Adrenal gland (tissue), 19 donors: Measurements from ENCODE around the gene PACSIN2. TPM values are rescaled to one million over a fixed set of nuclear protein-coding genes. Genes with fewer than 3 reads are reported as not detected.

Experiments
- DNase-seq, 7 donors: peaks; one replicate each; pipeline ENCODE4 v3.0.0-alpha.2; 2019 to 2020
- H3K27ac ChIP-seq, 5 donors: fragments of 200-600 bp; sonication (generic) in 4 of 5; 1 replicate in 3 of 5; 2 replicates in 2 of 5; pipeline versions ENCODE4 v1.5.1 to v1.8.0; 2016 to 2020; ENCODE audit warnings: mild to moderate bottlenecking in 1 of 5
- H3K27me3 ChIP-seq: fragments of 200-600 bp; 2 replicates; pipeline ENCODE4 v1.8.0; 2021
- H3K36me3 ChIP-seq, 2 donors: fragments of 200-600 bp; replicated peaks in 1 of 2; 1 replicate in 1 of 2; 2 replicates in 1 of 2; pipeline versions ENCODE4 v1.5.1 to v1.8.0; 2018 to 2022
- H3K4me1 ChIP-seq, 2 donors: fragments of 200-600 bp; replicated peaks in 1 of 2; 1 replicate in 1 of 2; 2 replicates in 1 of 2; pipeline versions ENCODE4 v1.5.1 to v1.8.0; 2018 to 2021
- H3K4me3 ChIP-seq, 4 donors: fragments of 200-600 bp; sonication (generic) in 3 of 4; one replicate each; pipeline ENCODE4 v1.5.1; 2016 to 2018
- H3K9me3 ChIP-seq, 3 donors: fragments of 200-600 bp; sonication (generic) in 1 of 3; replicated peaks in 1 of 3; 1 replicate in 2 of 3; 2 replicates in 1 of 3; pipeline versions ENCODE4 v1.5.1 to v1.8.0; 2016 to 2021
- POLR2A ChIP-seq, 2 donors: fragments of 450-650 bp; IDR thresholded peaks; one replicate each; pipeline ENCODE4 v1.6.1; 2017; ENCODE audit warnings: antibody characterized with exemption in 2 of 2, mild to moderate bottlenecking in 2 of 2, moderate library complexity in 1 of 2
- WGBS, 4 donors: extraction: QIAGEN DNeasy Blood & Tissue Kit in 2 of 4; methylation state at CpG; one replicate each; pipeline versions ENCODE4 v1.1.5 to v1.1.7; 2013 to 2017; 5-methylcytosine and 5-hydroxymethylcytosine counted together
- intact Hi-C, 2 donors: fragments of 100-400 bp; cut with DNase I; formaldehyde crosslinking; loops; one replicate each; pipeline versions ENCODE4 v1.14.1 to v1.15.0; 2022 to 2023
- long read RNA-seq, 10 donors: library from polyadenylated mRNA in 3 of 10; unstranded in 2 of 10; stranded (forward) in 1 of 10; transcript quantifications; one replicate each; pipeline ENCODE4 v2.0.0 and lab custom pipeline, GENCODE V29; 2021 to 2026
- polyA plus RNA-seq, 3 donors: library from polyadenylated mRNA; stranded (reverse); fragments of 200-250 nt in 2 of 3; fragments of 350-450 nt in 1 of 3; fragmentation: Illumina TruSeq in 1 of 3; extraction: RNeasy Lipid Tissue Mini Kit (QIAGEN cat#74804) in 1 of 3; gene quantifications; one replicate each; pipeline ENCODE4 v1.2.3, GENCODE V29; 2013 to 2014
- total RNA-seq, 9 donors: library from RNA; depleted of rRNA in 4 of 9; stranded (reverse); fragments of >200 nt in 4 of 9; fragments of 120-200 nt in 1 of 9; fragmentation: NEBNext Ultra II Directional in 1 of 9; extraction: Animal tissue kit (Norgen Biotek cat#: 25700) in 1 of 9; gene quantifications; one replicate each; pipeline versions ENCODE4 v1.1.0 to v1.2.4, GENCODE V29; 2013 to 2023
- TF ChIP-seq, protein P1 (sequence below), 6 experiments: fragments of 450-650 bp in 4 of 6; fragments of 200-600 bp in 2 of 6; sonication (generic) in 1 of 6; IDR thresholded peaks; 1 replicate in 5 of 6; 2 replicates in 1 of 6; pipeline versions ENCODE4 v1.5.1 to v1.8.0; 2016 to 2021; ENCODE audit warnings: antibody characterized with exemption in 6 of 6, mild to moderate bottlenecking in 2 of 6, moderate library complexity in 1 of 6
- donor health status: healthy with polysubstance abuse.
- donor health status: Bipolar disorder and iron deficiency.
- donor health status: DM: yes; HTN: yes; CAD: no.
- donor health status: DM: no; HTN: no; CAD: no.
- donor health status: DM: no; HTN: no; CAD: no.
- donor health status: DM: yes; HTN: yes; CAD: no.

PACSIN2 gene, protein sequence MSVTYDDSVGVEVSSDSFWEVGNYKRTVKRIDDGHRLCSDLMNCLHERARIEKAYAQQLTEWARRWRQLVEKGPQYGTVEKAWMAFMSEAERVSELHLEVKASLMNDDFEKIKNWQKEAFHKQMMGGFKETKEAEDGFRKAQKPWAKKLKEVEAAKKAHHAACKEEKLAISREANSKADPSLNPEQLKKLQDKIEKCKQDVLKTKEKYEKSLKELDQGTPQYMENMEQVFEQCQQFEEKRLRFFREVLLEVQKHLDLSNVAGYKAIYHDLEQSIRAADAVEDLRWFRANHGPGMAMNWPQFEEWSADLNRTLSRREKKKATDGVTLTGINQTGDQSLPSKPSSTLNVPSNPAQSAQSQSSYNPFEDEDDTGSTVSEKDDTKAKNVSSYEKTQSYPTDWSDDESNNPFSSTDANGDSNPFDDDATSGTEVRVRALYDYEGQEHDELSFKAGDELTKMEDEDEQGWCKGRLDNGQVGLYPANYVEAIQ
- total RNA-seq (100 to 1,000 TPM in 6 of 9 donors, 10 to 100 TPM in 3; 77.9 to 186 (median 123) TPM), polyA plus RNA-seq (100 to 1,000 TPM in 1 of 3 donors, 10 to 100 TPM in 2; 29.8 to 152 (median 36.5) TPM)
- long read RNA-seq, donor 1, transcript PACSIN2-201 (11 exons, 3,249 nt): major isoform, 8 of 9 reads
- long read RNA-seq, donor 1, partial matches to known transcripts: 0 of 9 reads
- long read RNA-seq, donor 1, other reads (novel, unspliced or antisense): 0 of 9 reads
- long read RNA-seq, donor 2, partial matches to known transcripts: 5 of 9 reads
- long read RNA-seq, donor 2, other reads (novel, unspliced or antisense): 0 of 9 reads
- long read RNA-seq, donor 3, transcript PACSIN2-201 (11 exons, 3,249 nt): major isoform, 6 of 13 reads
- long read RNA-seq, donor 3, partial matches to known transcripts: 7 of 13 reads
- long read RNA-seq, donor 3, other reads (novel, unspliced or antisense): 0 of 13 reads
- long read RNA-seq, donor 4, transcript PACSIN2-201 (11 exons, 3,249 nt): major isoform, 9 of 20 reads
- long read RNA-seq, donor 4, partial matches to known transcripts: 4 of 20 reads
- long read RNA-seq, donor 4, other reads (novel, unspliced or antisense): 7 of 20 reads
- long read RNA-seq, donor 5, transcript PACSIN2-201 (11 exons, 3,249 nt): major isoform, 185 of 271 reads
- long read RNA-seq, donor 5, partial matches to known transcripts: 16 of 271 reads
- long read RNA-seq, donor 5, other reads (novel, unspliced or antisense): 70 of 271 reads
- long read RNA-seq, donor 6, transcript PACSIN2-201 (11 exons, 3,249 nt): major isoform, 9 of 12 reads
- long read RNA-seq, donor 6, partial matches to known transcripts: 2 of 12 reads
- long read RNA-seq, donor 6, other reads (novel, unspliced or antisense): 1 of 12 reads
- long read RNA-seq, donor 7, partial matches to known transcripts: 6 of 8 reads
- long read RNA-seq, donor 7, other reads (novel, unspliced or antisense): 0 of 8 reads
- long read RNA-seq, donor 8, transcript PACSIN2-201 (11 exons, 3,249 nt): major isoform, 12 of 24 reads
- long read RNA-seq, donor 8, partial matches to known transcripts: 12 of 24 reads
- long read RNA-seq, donor 8, other reads (novel, unspliced or antisense): 0 of 24 reads
- long read RNA-seq, donor 9, partial matches to known transcripts: 0 of 4 reads
- long read RNA-seq, donor 9, other reads (novel, unspliced or antisense): 0 of 4 reads
- long read RNA-seq, donor 10, transcript PACSIN2-201 (11 exons, 3,249 nt): major isoform, 7 of 7 reads
- long read RNA-seq, donor 10, partial matches to known transcripts: 0 of 7 reads
- long read RNA-seq, donor 10, other reads (novel, unspliced or antisense): 0 of 7 reads

DNA sequence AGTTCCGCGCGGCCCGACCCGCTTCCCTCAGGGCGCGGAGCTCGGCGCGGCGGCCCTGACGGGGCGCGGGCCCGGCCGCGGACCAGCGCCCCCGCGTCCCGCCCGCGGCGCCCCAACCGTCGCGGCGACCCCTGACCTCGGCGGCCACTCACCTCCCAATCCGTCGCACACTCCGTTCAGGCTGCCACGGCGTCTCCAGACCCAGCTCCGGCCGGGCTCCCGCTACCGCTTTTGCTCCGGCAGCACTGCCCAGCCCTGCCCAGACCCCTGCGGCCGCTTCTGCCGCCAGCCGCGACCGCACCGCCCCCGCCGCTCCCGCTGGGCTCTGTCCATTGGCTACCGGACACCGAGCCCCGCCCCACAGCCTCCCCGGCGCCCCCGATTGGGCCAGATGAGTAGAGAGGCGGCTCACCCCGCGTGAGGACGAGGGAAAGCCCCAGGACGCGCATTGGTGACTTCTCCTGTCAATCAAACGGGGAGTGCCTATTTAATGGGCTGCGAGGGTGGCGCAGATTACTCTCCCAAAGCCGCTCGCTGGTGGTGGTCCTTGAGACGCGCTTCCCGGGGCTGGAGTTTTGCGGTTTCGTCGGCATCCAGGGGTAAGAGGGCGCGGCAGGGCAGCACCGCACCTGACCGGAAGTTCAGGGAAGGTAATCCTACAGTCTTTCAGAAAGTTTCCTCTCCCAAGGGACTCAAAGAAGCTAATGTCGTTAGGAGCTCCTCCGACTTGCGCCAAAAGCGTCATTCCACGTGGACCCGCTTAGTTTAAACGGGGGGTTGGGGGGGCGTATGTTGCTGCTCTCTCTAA, at the start of gene PACSIN2:
Gene PACSIN2, minus strand, starts transcription at position 281 of the 808 bp plus-strand sequence. CDS start 103,069 bp downstream, outside the sequence.
- Histone ChIP-seq H3K4me1 (peaks cover 24 to 37% of the 10 kb centered on the region in 2 donors), H3K4me3 (peak within 1 kb of the TSS in 3 of 4 donors; percentile 60 to 93 (median 74)), H3K9me3 (no peaks in the 10 kb centered on the region), H3K27ac (peak within 1 kb of the TSS in 4 of 5 donors; percentile 34 to 94 (median 79)), H3K27me3 (no peaks in the 10 kb centered on the region), H3K36me3 (no peaks in the 10 kb centered on the region)
- peak; percentile 100 for DNase-seq
- intact Hi-C loops: loop anchor here in 1 of 2 donors (10.0 kb wide), 1 partner anchor 130 kb away; no protein-coding TSS in a partner anchor
- WGBS, 4 donors: 0% methylated on average over 1 to 85 of the region's 85 CpGs
- TF ChIP-seq POLR2A (IDR thresholded peaks at IDR 0.05): peak; percentile 87 to 98
- TF ChIP-seq, protein P1, sequence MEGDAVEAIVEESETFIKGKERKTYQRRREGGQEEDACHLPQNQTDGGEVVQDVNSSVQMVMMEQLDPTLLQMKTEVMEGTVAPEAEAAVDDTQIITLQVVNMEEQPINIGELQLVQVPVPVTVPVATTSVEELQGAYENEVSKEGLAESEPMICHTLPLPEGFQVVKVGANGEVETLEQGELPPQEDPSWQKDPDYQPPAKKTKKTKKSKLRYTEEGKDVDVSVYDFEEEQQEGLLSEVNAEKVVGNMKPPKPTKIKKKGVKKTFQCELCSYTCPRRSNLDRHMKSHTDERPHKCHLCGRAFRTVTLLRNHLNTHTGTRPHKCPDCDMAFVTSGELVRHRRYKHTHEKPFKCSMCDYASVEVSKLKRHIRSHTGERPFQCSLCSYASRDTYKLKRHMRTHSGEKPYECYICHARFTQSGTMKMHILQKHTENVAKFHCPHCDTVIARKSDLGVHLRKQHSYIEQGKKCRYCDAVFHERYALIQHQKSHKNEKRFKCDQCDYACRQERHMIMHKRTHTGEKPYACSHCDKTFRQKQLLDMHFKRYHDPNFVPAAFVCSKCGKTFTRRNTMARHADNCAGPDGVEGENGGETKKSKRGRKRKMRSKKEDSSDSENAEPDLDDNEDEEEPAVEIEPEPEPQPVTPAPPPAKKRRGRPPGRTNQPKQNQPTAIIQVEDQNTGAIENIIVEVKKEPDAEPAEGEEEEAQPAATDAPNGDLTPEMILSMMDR (IDR thresholded peaks at IDR 0.05): no peak

DNA sequence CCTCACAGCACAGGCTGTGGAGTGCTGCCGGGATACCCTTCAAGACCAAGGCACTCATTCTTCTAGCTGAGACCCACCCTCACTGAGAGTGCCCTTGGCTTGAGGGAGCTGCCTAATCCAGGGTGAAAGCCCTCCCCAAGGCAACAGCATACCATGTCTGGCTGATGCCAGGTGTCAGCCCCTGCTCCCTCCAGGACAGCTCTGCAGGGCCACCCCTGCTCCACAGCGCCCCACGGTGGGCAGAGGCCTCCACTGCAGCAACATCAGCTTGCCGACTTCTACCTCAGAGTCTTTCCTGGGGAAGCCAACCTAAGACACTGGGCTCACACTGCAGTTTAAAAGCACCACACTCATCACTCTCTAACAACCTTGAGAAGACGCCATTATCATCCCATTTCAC, 45.2 kb upstream of the PACSIN2 start:
- Histone ChIP-seq H3K9me3 (no peaks in the 10 kb centered on the region), H3K27me3 (no peaks in the 10 kb centered on the region), H3K4me1 (no peaks in the 10 kb centered on the region), H3K36me3 (peaks cover 0 to 7% of the 10 kb centered on the region in 2 donors), H3K27ac (no peak overlapping the region), H3K4me3 (no peak overlapping the region)
- intact Hi-C loops: no loop called here
- TF ChIP-seq, protein P1 (IDR thresholded peaks at IDR 0.05): peak; percentile 10 to 52 (median 41)
- no peak for TF ChIP-seq POLR2A (IDR thresholded peaks at IDR 0.05)
- DNase-seq: peak in 2 of 7 donors; percentile 16 to 48
- 62 to 88% (median 64%) methylated on average over 3 to 5 of the region's 5 CpGs for WGBS, 4 donors

- H3K36me3 ChIP-seq: peaks cover 0 to 5% of the 10 kb centered on the region in 2 donors
Measured at GRCh38 chr22:43057641-43058040, 42.7 kb upstream of the PACSIN2 start.

More at GRCh38 chr22:43057641-43058040, 42.7 kb upstream of the PACSIN2 start:
- WGBS, 4 donors: 90 to 97% (median 94%) methylated on average over 7 of the region's 7 CpGs
- intact Hi-C loops: no loop called here
- DNase-seq: no peak
- Histone ChIP-seq H3K27me3 (no peaks in the 10 kb centered on the region), H3K4me3 (no peak overlapping the region), H3K9me3 (no peaks in the 10 kb centered on the region), H3K4me1 (no peaks in the 10 kb centered on the region), H3K27ac (no peak overlapping the region)
- TF ChIP-seq, protein P1 (IDR thresholded peaks at IDR 0.05): no peak
- TF ChIP-seq POLR2A (IDR thresholded peaks at IDR 0.05): no peak
